ENCODE measurements around the gene NYAP2.

NYAP2 gene

GRCh38 chr2:225620227-225620626 is 220.7 kb downstream of the NYAP2 start:
- DNase-seq: no peak
- no peaks in the 10 kb centered on the region for H3K27me3 ChIP-seq (replicated peaks; ENCODE audit: control insufficient read depth, insufficient read depth, low read length, poor library complexity, severe bottlenecking)
- no peak overlapping the region for H3K27ac ChIP-seq (ENCODE audit: insufficient read depth, low read length, poor library complexity, severe bottlenecking)
- no peaks in the 10 kb centered on the region for H3K4me1 ChIP-seq (ENCODE audit: control insufficient read depth, insufficient read depth, low read length, poor library complexity, severe bottlenecking)
- no peaks in the 10 kb centered on the region for H3K9me3 ChIP-seq (ENCODE audit: control insufficient read depth, low read length)
- no peaks in the 10 kb centered on the region for H3K36me3 ChIP-seq (ENCODE audit: control insufficient read depth, insufficient read depth, low read length)
- H3K4me3 ChIP-seq (ENCODE audit: insufficient read depth, low read depth, low read length, poor library complexity, severe bottlenecking): no peak overlapping the region

GRCh38 chr2:225630824-225631533 is 231.5 kb downstream of the NYAP2 start:
- Histone ChIP-seq H3K9me3 (ENCODE audit: control insufficient read depth, low read length) (no peaks in the 10 kb centered on the region), H3K4me3 (ENCODE audit: insufficient read depth, low read depth, low read length, poor library complexity, severe bottlenecking) (no peak overlapping the region), H3K27me3 (replicated peaks; ENCODE audit: control insufficient read depth, insufficient read depth, low read length, poor library complexity, severe bottlenecking) (no peaks in the 10 kb centered on the region), H3K36me3 (ENCODE audit: control insufficient read depth, insufficient read depth, low read length) (no peaks in the 10 kb centered on the region), H3K27ac (ENCODE audit: insufficient read depth, low read length, poor library complexity, severe bottlenecking) (no peak overlapping the region), H3K4me1 (ENCODE audit: control insufficient read depth, insufficient read depth, low read length, poor library complexity, severe bottlenecking) (no peaks in the 10 kb centered on the region)
- no peak for DNase-seq

GRCh38 chr2:225632351-225632750 is 232.8 kb downstream of the NYAP2 start:
- H3K4me1 ChIP-seq (ENCODE audit: control insufficient read depth, insufficient read depth, low read length, poor library complexity, severe bottlenecking): no peaks in the 10 kb centered on the region
- H3K9me3 ChIP-seq (ENCODE audit: control insufficient read depth, low read length): no peaks in the 10 kb centered on the region
- no peaks in the 10 kb centered on the region for H3K36me3 ChIP-seq (ENCODE audit: control insufficient read depth, insufficient read depth, low read length)
- DNase-seq: no peak
- no peak overlapping the region for H3K4me3 ChIP-seq (ENCODE audit: insufficient read depth, low read depth, low read length, poor library complexity, severe bottlenecking)
- H3K27ac ChIP-seq (ENCODE audit: insufficient read depth, low read length, poor library complexity, severe bottlenecking): no peak overlapping the region
- H3K27me3 ChIP-seq (replicated peaks; ENCODE audit: control insufficient read depth, insufficient read depth, low read length, poor library complexity, severe bottlenecking): no peaks in the 10 kb centered on the region

- Histone ChIP-seq H3K9me3 (ENCODE audit: control insufficient read depth, low read length) (no peaks in the 10 kb centered on the region), H3K27ac (ENCODE audit: insufficient read depth, low read length, poor library complexity, severe bottlenecking) (no peak overlapping the region), H3K4me1 (ENCODE audit: control insufficient read depth, insufficient read depth, low read length, poor library complexity, severe bottlenecking) (no peaks in the 10 kb centered on the region), H3K27me3 (replicated peaks; ENCODE audit: control insufficient read depth, insufficient read depth, low read length, poor library complexity, severe bottlenecking) (no peaks in the 10 kb centered on the region), H3K36me3 (ENCODE audit: control insufficient read depth, insufficient read depth, low read length) (no peaks in the 10 kb centered on the region), H3K4me3 (ENCODE audit: insufficient read depth, low read depth, low read length, poor library complexity, severe bottlenecking) (no peak overlapping the region)
- no peak for DNase-seq
These were observed 237.0 kb downstream of the NYAP2 start for GRCh38 chr2:225636558-225636957.

- Histone ChIP-seq H3K4me1 (ENCODE audit: control insufficient read depth, insufficient read depth, low read length, poor library complexity, severe bottlenecking) (no peaks in the 10 kb centered on the region), H3K4me3 (ENCODE audit: insufficient read depth, low read depth, low read length, poor library complexity, severe bottlenecking) (no peak overlapping the region), H3K9me3 (ENCODE audit: control insufficient read depth, low read length) (no peaks in the 10 kb centered on the region), H3K27ac (ENCODE audit: insufficient read depth, low read length, poor library complexity, severe bottlenecking) (no peak overlapping the region), H3K36me3 (ENCODE audit: control insufficient read depth, insufficient read depth, low read length) (no peaks in the 10 kb centered on the region), H3K27me3 (replicated peaks; ENCODE audit: control insufficient read depth, insufficient read depth, low read length, poor library complexity, severe bottlenecking) (no peaks in the 10 kb centered on the region)
- no peak for DNase-seq
These were observed 237.7 kb downstream of the NYAP2 start for GRCh38 chr2:225637259-225637658.

- no peak for DNase-seq
- H3K27me3 ChIP-seq (replicated peaks; ENCODE audit: control insufficient read depth, insufficient read depth, low read length, poor library complexity, severe bottlenecking): no peaks in the 10 kb centered on the region
These were observed 241.0 kb downstream of the NYAP2 start for GRCh38 chr2:225640550-225640949.

GRCh38 chr2:225649274-225649673 is 249.8 kb downstream of the NYAP2 start:
- DNase-seq: no peak
- Histone ChIP-seq H3K9me3 (ENCODE audit: control insufficient read depth, low read length) (no peaks in the 10 kb centered on the region), H3K27ac (ENCODE audit: insufficient read depth, low read length, poor library complexity, severe bottlenecking) (no peak overlapping the region), H3K36me3 (ENCODE audit: control insufficient read depth, insufficient read depth, low read length) (no peaks in the 10 kb centered on the region), H3K27me3 (replicated peaks; ENCODE audit: control insufficient read depth, insufficient read depth, low read length, poor library complexity, severe bottlenecking) (peaks cover 3% of the 10 kb centered on the region), H3K4me3 (ENCODE audit: insufficient read depth, low read depth, low read length, poor library complexity, severe bottlenecking) (no peak overlapping the region), H3K4me1 (ENCODE audit: control insufficient read depth, insufficient read depth, low read length, poor library complexity, severe bottlenecking) (no peaks in the 10 kb centered on the region)

More at GRCh38 chr2:225640550-225640949, 241.0 kb downstream of the NYAP2 start:
- Histone ChIP-seq H3K4me1 (ENCODE audit: control insufficient read depth, insufficient read depth, low read length, poor library complexity, severe bottlenecking) (no peaks in the 10 kb centered on the region), H3K27ac (ENCODE audit: insufficient read depth, low read length, poor library complexity, severe bottlenecking) (no peak overlapping the region), H3K36me3 (ENCODE audit: control insufficient read depth, insufficient read depth, low read length) (no peaks in the 10 kb centered on the region), H3K4me3 (ENCODE audit: insufficient read depth, low read depth, low read length, poor library complexity, severe bottlenecking) (no peak overlapping the region), H3K9me3 (ENCODE audit: control insufficient read depth, low read length) (no peaks in the 10 kb centered on the region)

GRCh38 chr2:225650041-225650440 is 250.5 kb downstream of the NYAP2 start:
- Histone ChIP-seq H3K27me3 (replicated peaks; ENCODE audit: control insufficient read depth, insufficient read depth, low read length, poor library complexity, severe bottlenecking) (peaks cover 3% of the 10 kb centered on the region), H3K9me3 (ENCODE audit: control insufficient read depth, low read length) (no peaks in the 10 kb centered on the region), H3K4me3 (ENCODE audit: insufficient read depth, low read depth, low read length, poor library complexity, severe bottlenecking) (no peak overlapping the region), H3K27ac (ENCODE audit: insufficient read depth, low read length, poor library complexity, severe bottlenecking) (no peak overlapping the region), H3K4me1 (ENCODE audit: control insufficient read depth, insufficient read depth, low read length, poor library complexity, severe bottlenecking) (no peaks in the 10 kb centered on the region), H3K36me3 (ENCODE audit: control insufficient read depth, insufficient read depth, low read length) (no peaks in the 10 kb centered on the region)
- DNase-seq: no peak

GRCh38 chr2:225660262-225661131 is 261.0 kb downstream of the NYAP2 start:
- Histone ChIP-seq H3K27me3 (replicated peaks; ENCODE audit: control insufficient read depth, insufficient read depth, low read length, poor library complexity, severe bottlenecking) (no peaks in the 10 kb centered on the region), H3K4me1 (ENCODE audit: control insufficient read depth, insufficient read depth, low read length, poor library complexity, severe bottlenecking) (no peaks in the 10 kb centered on the region), H3K27ac (ENCODE audit: insufficient read depth, low read length, poor library complexity, severe bottlenecking) (no peak overlapping the region), H3K36me3 (ENCODE audit: control insufficient read depth, insufficient read depth, low read length) (no peaks in the 10 kb centered on the region), H3K9me3 (ENCODE audit: control insufficient read depth, low read length) (no peaks in the 10 kb centered on the region), H3K4me3 (ENCODE audit: insufficient read depth, low read depth, low read length, poor library complexity, severe bottlenecking) (no peak overlapping the region)
- peak; percentile 35 to 53 (median 36) for DNase-seq

GRCh38 chr2:225662101-225662500 is 262.6 kb downstream of the NYAP2 start:
- no peaks in the 10 kb centered on the region for H3K9me3 ChIP-seq (ENCODE audit: control insufficient read depth, low read length)
- no peak overlapping the region for H3K27ac ChIP-seq (ENCODE audit: insufficient read depth, low read length, poor library complexity, severe bottlenecking)
- no peak for DNase-seq
- no peaks in the 10 kb centered on the region for H3K27me3 ChIP-seq (replicated peaks; ENCODE audit: control insufficient read depth, insufficient read depth, low read length, poor library complexity, severe bottlenecking)
- no peaks in the 10 kb centered on the region for H3K4me1 ChIP-seq (ENCODE audit: control insufficient read depth, insufficient read depth, low read length, poor library complexity, severe bottlenecking)
- H3K4me3 ChIP-seq (ENCODE audit: insufficient read depth, low read depth, low read length, poor library complexity, severe bottlenecking): no peak overlapping the region
- no peaks in the 10 kb centered on the region for H3K36me3 ChIP-seq (ENCODE audit: control insufficient read depth, insufficient read depth, low read length)
